Measurements from ENCODE around the gene LHB. TPM values are rescaled to one million over a fixed set of nuclear protein-coding genes. Genes with fewer than 3 reads are reported as not detected.
A peak's percentile ranks its signal among the peaks of the same experiment; 100 is the strongest.

The LHB gene
- total RNA-seq, 1 donor from 2014 or later: not detected

GRCh38 chr19:48992581-48993174 lies 24.2 kb downstream of the LHB start:
- Mint-ChIP-seq H3K9me3 (no peaks in the 10 kb centered on the region), H3K4me1 (ENCODE audit: low read depth) (peaks cover 43% of the 10 kb centered on the region), H3K4me3 (peak overlapping the region; percentile 94), H3K27me3 (ENCODE audit: insufficient read depth) (no peaks in the 10 kb centered on the region), H3K36me3 (ENCODE audit: low read depth) (peaks cover 24% of the 10 kb centered on the region), H3K27ac (peak overlapping the region; percentile 96)
- DNase-seq (ENCODE audit: low spot score): no peak
- intact Hi-C loops (cut with micrococcal nuclease): loop anchor here (1.0 to 5.0 kb wide), 18 partner anchors 27 to 665 kb away; partner anchors contain the start of genes ALDH16A1, BAX, BCAT2 and C19orf73

GRCh38 chr19:48991873-48992580 lies 24.9 kb downstream of the LHB start:
- intact Hi-C loops (cut with micrococcal nuclease): loop anchor here (2.0 to 5.0 kb wide), 7 partner anchors 40 to 665 kb away; partner anchors contain the start of genes C19orf73, CGB2, DBP and EMP3
- DNase-seq (ENCODE audit: low spot score): no peak
- peak overlapping the region; percentile 94 for H3K4me3 Mint-ChIP-seq
- H3K36me3 Mint-ChIP-seq (ENCODE audit: low read depth): peaks cover 26% of the 10 kb centered on the region
- H3K27me3 Mint-ChIP-seq (ENCODE audit: insufficient read depth): no peaks in the 10 kb centered on the region
- peak overlapping the region; percentile 96 for H3K27ac Mint-ChIP-seq
- H3K9me3 Mint-ChIP-seq: no peaks in the 10 kb centered on the region
- H3K4me1 Mint-ChIP-seq (ENCODE audit: low read depth): peaks cover 43% of the 10 kb centered on the region

- Mint-ChIP-seq H3K4me1 (ENCODE audit: low read depth) (peaks cover 43% of the 10 kb centered on the region), H3K27ac (peak overlapping the region; percentile 22), H3K36me3 (ENCODE audit: low read depth) (peaks cover 25% of the 10 kb centered on the region), H3K4me3 (peak overlapping the region; percentile 12), H3K9me3 (no peaks in the 10 kb centered on the region), H3K27me3 (ENCODE audit: insufficient read depth) (no peaks in the 10 kb centered on the region)
- intact Hi-C loops (cut with micrococcal nuclease): loop anchor here (5.0 kb wide), 3 partner anchors 41 to 664 kb away; partner anchors contain the start of genes CGB2 and EMP3
- no peak for DNase-seq (ENCODE audit: low spot score)
Observed at GRCh38 chr19:48991011-48991609, 25.8 kb downstream of the LHB start.

DNA sequence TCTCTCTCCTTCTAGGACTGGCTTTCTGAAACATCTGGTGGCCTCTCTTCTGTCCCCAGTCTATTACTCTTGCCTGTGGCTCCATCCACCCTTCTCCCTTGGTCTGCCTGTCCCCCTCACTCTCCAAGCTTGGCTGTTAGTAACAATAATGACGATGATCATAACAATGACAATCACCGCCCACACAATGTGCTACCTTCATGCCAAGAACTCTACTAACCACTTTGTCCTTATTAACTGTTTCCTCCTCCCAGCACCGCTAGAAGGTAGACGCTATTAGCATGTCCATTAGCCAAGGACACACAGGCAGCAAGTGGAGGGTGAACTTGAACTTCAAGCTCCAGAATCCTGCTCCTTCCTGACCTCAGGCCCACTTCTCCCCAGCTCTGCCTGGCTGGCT lies 26.5 kb downstream of the LHB start:
- DNase-seq (ENCODE audit: low spot score): no peak
- H3K9me3 Mint-ChIP-seq: no peaks in the 10 kb centered on the region
- intact Hi-C loops (cut with micrococcal nuclease): loop anchor here (5.0 kb wide), 3 partner anchors 42 to 663 kb away; partner anchors contain the start of genes CGB2 and EMP3
- H3K27ac Mint-ChIP-seq: peak overlapping the region; percentile 2
- H3K27me3 Mint-ChIP-seq (ENCODE audit: insufficient read depth): no peaks in the 10 kb centered on the region
- peaks cover 43% of the 10 kb centered on the region for H3K4me1 Mint-ChIP-seq (ENCODE audit: low read depth)
- peaks cover 26% of the 10 kb centered on the region for H3K36me3 Mint-ChIP-seq (ENCODE audit: low read depth)
- peak overlapping the region; percentile 12 for H3K4me3 Mint-ChIP-seq

DNA sequence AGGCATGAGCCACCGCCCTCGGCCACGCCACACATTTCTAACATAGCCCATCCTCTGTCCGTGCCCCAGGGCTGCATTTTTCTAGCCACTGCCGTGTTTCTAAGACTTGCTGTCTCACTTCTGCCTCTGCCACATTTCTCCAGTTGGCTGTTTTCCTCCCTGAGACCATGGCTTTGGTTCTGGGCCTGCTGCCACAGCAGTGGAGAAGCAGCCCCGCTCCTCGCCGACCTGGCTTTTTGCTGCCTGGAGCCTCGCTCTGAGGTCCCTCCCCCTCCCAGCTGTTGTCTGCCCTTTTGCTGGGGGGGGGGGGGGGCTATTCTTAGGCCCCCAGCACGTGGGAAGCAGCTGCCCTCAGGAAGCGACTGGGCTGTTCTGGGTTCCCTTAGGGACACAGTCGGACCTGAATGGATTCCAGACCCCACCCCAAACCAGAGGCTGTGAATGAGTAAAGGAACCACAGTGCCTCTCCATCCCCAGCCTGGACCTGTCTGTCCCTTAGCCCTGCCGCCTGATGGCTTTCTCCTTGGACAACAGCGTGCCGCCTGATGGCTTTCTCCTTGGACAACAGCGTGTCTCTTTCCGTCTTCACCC lies 27.1 kb downstream of the LHB start:
- peaks cover 37% of the 10 kb centered on the region for H3K4me1 Mint-ChIP-seq (ENCODE audit: low read depth)
- H3K9me3 Mint-ChIP-seq: no peaks in the 10 kb centered on the region
- intact Hi-C loops (cut with micrococcal nuclease): loop anchor here (5.0 kb wide), 3 partner anchors 43 to 662 kb away; partner anchors contain the start of genes CGB2 and EMP3
- no peak overlapping the region for H3K27ac Mint-ChIP-seq
- H3K27me3 Mint-ChIP-seq (ENCODE audit: insufficient read depth): no peaks in the 10 kb centered on the region
- H3K4me3 Mint-ChIP-seq: no peak overlapping the region
- peaks cover 26% of the 10 kb centered on the region for H3K36me3 Mint-ChIP-seq (ENCODE audit: low read depth)
- DNase-seq (ENCODE audit: low spot score): no peak

GRCh38 chr19:48988860-48989259 lies 28.0 kb downstream of the LHB start:
- peak overlapping the region; percentile 53 for H3K27ac Mint-ChIP-seq
- no peaks in the 10 kb centered on the region for H3K27me3 Mint-ChIP-seq (ENCODE audit: insufficient read depth)
- H3K9me3 Mint-ChIP-seq: no peaks in the 10 kb centered on the region
- H3K4me3 Mint-ChIP-seq: no peak overlapping the region
- peaks cover 27% of the 10 kb centered on the region for H3K4me1 Mint-ChIP-seq (ENCODE audit: low read depth)
- DNase-seq (ENCODE audit: low spot score): no peak
- H3K36me3 Mint-ChIP-seq (ENCODE audit: low read depth): peaks cover 25% of the 10 kb centered on the region
- intact Hi-C loops (cut with micrococcal nuclease): no loop called here

- DNase-seq (ENCODE audit: low spot score): no peak
- Mint-ChIP-seq H3K27ac (no peak overlapping the region), H3K27me3 (ENCODE audit: insufficient read depth) (no peaks in the 10 kb centered on the region)
Observed at GRCh38 chr19:48988286-48988685, 28.6 kb downstream of the LHB start.

GRCh38 chr19:48987323-48987722 lies 29.6 kb downstream of the LHB start:
- H3K27me3 Mint-ChIP-seq (ENCODE audit: insufficient read depth): no peaks in the 10 kb centered on the region
- H3K27ac Mint-ChIP-seq: peak overlapping the region; percentile 75
- H3K9me3 Mint-ChIP-seq: no peaks in the 10 kb centered on the region
- H3K36me3 Mint-ChIP-seq (ENCODE audit: low read depth): peaks cover 26% of the 10 kb centered on the region
- intact Hi-C loops (cut with micrococcal nuclease): no loop called here
- DNase-seq (ENCODE audit: low spot score): no peak
- H3K4me3 Mint-ChIP-seq: no peak overlapping the region
- H3K4me1 Mint-ChIP-seq (ENCODE audit: low read depth): peaks cover 21% of the 10 kb centered on the region

More at GRCh38 chr19:48988286-48988685, 28.6 kb downstream of the LHB start:
- Mint-ChIP-seq H3K36me3 (ENCODE audit: low read depth) (peaks cover 24% of the 10 kb centered on the region), H3K4me1 (ENCODE audit: low read depth) (peaks cover 24% of the 10 kb centered on the region), H3K4me3 (no peak overlapping the region), H3K9me3 (no peaks in the 10 kb centered on the region)
- intact Hi-C loops (cut with micrococcal nuclease): no loop called here

DNA sequence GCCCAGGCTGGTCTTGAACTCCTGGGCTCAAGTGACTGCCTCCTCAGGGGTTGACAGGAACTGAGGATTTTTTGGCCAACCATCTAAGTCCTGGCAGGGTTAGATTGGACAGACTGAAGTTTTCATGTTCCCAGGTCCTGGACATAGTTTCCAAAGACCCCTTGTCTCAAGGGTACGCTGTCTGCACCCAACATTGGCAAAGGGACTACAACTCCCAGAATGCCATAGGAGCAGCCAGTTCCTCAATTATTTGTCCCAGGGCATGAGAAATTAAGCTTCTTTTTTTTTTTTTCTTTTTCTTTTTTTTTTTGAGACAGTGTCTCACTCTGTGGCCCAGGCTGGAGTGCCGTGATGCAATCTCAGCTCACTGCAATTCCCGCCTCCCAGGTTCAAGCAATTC lies 30.7 kb downstream of the LHB start:
- H3K27me3 Mint-ChIP-seq (ENCODE audit: insufficient read depth): no peaks in the 10 kb centered on the region
- H3K9me3 Mint-ChIP-seq: no peaks in the 10 kb centered on the region
- H3K27ac Mint-ChIP-seq: no peak overlapping the region
- peaks cover 17% of the 10 kb centered on the region for H3K4me1 Mint-ChIP-seq (ENCODE audit: low read depth)
- no peak for DNase-seq (ENCODE audit: low spot score)
- H3K4me3 Mint-ChIP-seq: no peak overlapping the region
- intact Hi-C loops (cut with micrococcal nuclease): no loop called here
- peaks cover 36% of the 10 kb centered on the region for H3K36me3 Mint-ChIP-seq (ENCODE audit: low read depth)

DNA sequence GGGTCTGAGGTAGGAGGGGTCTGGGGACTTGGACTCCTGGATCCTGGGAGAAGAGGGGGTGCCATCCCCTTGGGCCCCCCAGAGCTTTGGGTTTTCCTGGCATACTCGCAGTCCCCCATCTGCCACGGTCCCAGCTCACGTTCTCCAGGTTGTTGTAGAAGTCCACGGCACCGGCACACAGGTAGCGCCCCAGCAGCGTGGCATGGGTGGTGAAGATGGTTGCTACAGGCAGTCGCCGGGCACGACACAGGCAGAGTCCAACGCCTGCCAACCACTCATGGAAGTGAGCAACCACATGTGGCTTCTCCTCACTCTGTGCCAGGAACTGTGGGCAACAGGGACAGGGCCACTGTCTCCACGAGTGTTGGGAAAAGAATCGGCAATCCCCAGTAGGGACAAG lies 31.2 kb downstream of the LHB start:
- intact Hi-C loops (cut with micrococcal nuclease): no loop called here
- no peak for DNase-seq (ENCODE audit: low spot score)
- H3K36me3 Mint-ChIP-seq (ENCODE audit: low read depth): peaks cover 34% of the 10 kb centered on the region

GRCh38 chr19:48982280-48982679 lies 34.6 kb downstream of the LHB start:
- DNase-seq (ENCODE audit: low spot score): no peak
- H3K9me3 Mint-ChIP-seq: no peaks in the 10 kb centered on the region
- peaks cover 26% of the 10 kb centered on the region for H3K36me3 Mint-ChIP-seq (ENCODE audit: low read depth)
- no peak overlapping the region for H3K27ac Mint-ChIP-seq
- peaks cover 4% of the 10 kb centered on the region for H3K4me1 Mint-ChIP-seq (ENCODE audit: low read depth)
- intact Hi-C loops (cut with micrococcal nuclease): no loop called here
- H3K4me3 Mint-ChIP-seq: no peak overlapping the region
- no peaks in the 10 kb centered on the region for H3K27me3 Mint-ChIP-seq (ENCODE audit: insufficient read depth)

More for the DNA sequence above, 31.2 kb downstream of the LHB start:
- H3K27me3 Mint-ChIP-seq (ENCODE audit: insufficient read depth): no peaks in the 10 kb centered on the region
- peaks cover 17% of the 10 kb centered on the region for H3K4me1 Mint-ChIP-seq (ENCODE audit: low read depth)
- H3K4me3 Mint-ChIP-seq: no peak overlapping the region
- H3K27ac Mint-ChIP-seq: no peak overlapping the region
- no peaks in the 10 kb centered on the region for H3K9me3 Mint-ChIP-seq

DNA sequence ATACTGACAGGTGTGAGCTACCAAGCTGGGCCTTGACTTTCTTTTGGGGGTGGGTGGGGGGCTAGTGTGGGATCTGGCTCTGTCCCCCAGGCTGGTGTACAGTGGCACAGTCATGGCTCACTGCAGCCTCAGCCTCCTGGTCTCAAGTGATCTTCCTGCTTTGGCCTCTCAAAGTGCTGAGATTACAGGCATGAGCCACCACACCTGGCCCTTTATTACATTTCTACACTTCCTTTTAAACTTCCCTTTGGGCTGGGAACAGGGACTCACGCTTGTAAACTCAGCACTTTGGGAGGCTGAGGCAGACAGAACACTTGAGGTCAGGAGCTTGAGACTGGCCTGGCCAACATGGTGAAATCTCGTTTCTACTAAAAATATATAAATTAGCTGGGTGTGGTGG lies 39.8 kb downstream of the LHB start:
- Mint-ChIP-seq H3K36me3 (ENCODE audit: low read depth) (peaks cover 28% of the 10 kb centered on the region), H3K27me3 (ENCODE audit: insufficient read depth) (no peaks in the 10 kb centered on the region), H3K27ac (no peak overlapping the region), H3K4me3 (no peak overlapping the region), H3K9me3 (no peaks in the 10 kb centered on the region), H3K4me1 (ENCODE audit: low read depth) (peaks cover 9% of the 10 kb centered on the region)
- intact Hi-C loops (cut with micrococcal nuclease): no loop called here
- no peak for DNase-seq (ENCODE audit: low spot score)

All from activated T-helper 1 cell treated with anti-CD3 and anti-CD28 coated beads, Interleukin-12 subunit alpha, Interleukin-12 subunit beta, Interleukin-2, Interleukin-4 antibody, amounts not matched to agents 30 ng/mL and 10 ng/mL and 1 ng/mL, durations not matched to agents 14 hours and 24 hours and 36 hours (primary cell).